K562 (cell line): ENCODE measurements around the gene RASGRP2. TPM values are rescaled to one million over a fixed set of nuclear protein-coding genes. Genes with fewer than 3 reads are reported as not detected.

Experiments used
- ATAC-seq: fragments of 200-7000 bp; cut with Tn5 transposase; 3 replicates; pipeline ENCODE4 v1.9.1; 2020; ENCODE audit warnings: moderate library complexity
- BruUV-seq: library from RNA; stranded (reverse); fragments of 400-500 nt; replicated peaks from 2 replicates; lab custom pipeline; 2021; lab: Mats Ljungman, UMichigan
- CTCF ChIA-PET: fragments of 300-600 bp; formaldehyde crosslinking; extraction: SDS; loops from one replicate; lab custom pipeline; 2021; ENCODE audit warnings: low intra/inter-chr PET ratio; lab: Yijun Ruan, JAX
- POLR2A ChIA-PET: fragments of 300-600, 350-650 bp; sonication (Branson Sonifier 250); formaldehyde crosslinking; extraction: SDS; loops from one replicate; lab custom pipeline; 2021; ENCODE audit warnings: antibody characterized with exemption, inconsistent platforms; lab: Yijun Ruan, JAX
- DNase-seq, 4 experiments: peaks; one replicate each; pipeline versions ENCODE4 v3.0.0 to v3.0.0-alpha.2; 2011 to 2018; ENCODE audit warnings: low spot score in 3 of 4, mixed read lengths in 3 of 4; ENCODE audit errors: extremely low read depth in 1 of 4
- FAIRE-seq: peaks from 2 replicates; lab custom pipeline; 2011; peaks lifted over from hg19 to GRCh38; lab: Jason Lieb, UNC
- H2AFZ ChIP-seq: 2 replicates; pipeline ENCODE4 v1.6.0; 2011; ENCODE audit warnings: low read depth, low read length, control low read depth, inconsistent platforms
- H3K27ac ChIP-seq: fragments of 200-600 bp; 3 replicates; pipeline ENCODE4 v1.8.0; 2011; ENCODE audit warnings: low read depth, mild to moderate bottlenecking, control low read depth, inconsistent platforms, low read length, moderate library complexity, mixed read lengths; ENCODE audit errors: extremely low read depth
- H3K27me3 ChIP-seq, 2 experiments: fragments of 300-600 bp in 1 of 2; 2 replicates in 1 of 2; 3 replicates in 1 of 2; pipeline versions ENCODE4 v1.6.0 to v1.8.0; 2011; ENCODE audit warnings: inconsistent platforms in 2 of 2, low read length in 2 of 2, mild to moderate bottlenecking in 1 of 2, mixed read lengths in 1 of 2, moderate library complexity in 1 of 2; ENCODE audit not compliant: control insufficient read depth in 2 of 2, insufficient read depth in 2 of 2
- H3K36me3 ChIP-seq: fragments of 300-600 bp; 3 replicates; pipeline ENCODE4 v1.8.0; 2011; ENCODE audit warnings: mild to moderate bottlenecking, low read length, inconsistent platforms; ENCODE audit not compliant: control insufficient read depth, insufficient read depth
- H3K4me1 ChIP-seq, 2 experiments: fragments of 200-600 bp in 1 of 2; replicated peaks in 1 of 2; 2 replicates in 1 of 2; 3 replicates in 1 of 2; pipeline versions ENCODE4 v1.5.1 to v1.8.0; 2011; ENCODE audit warnings: inconsistent platforms in 2 of 2, low read length in 2 of 2, mild to moderate bottlenecking in 1 of 2, mixed read lengths in 1 of 2, moderate library complexity in 1 of 2; ENCODE audit not compliant: control insufficient read depth in 2 of 2, insufficient read depth in 2 of 2
- H3K4me2 ChIP-seq: 2 replicates; pipeline ENCODE4 v1.6.1; 2011; ENCODE audit warnings: low read length, control low read depth, inconsistent platforms, mixed read lengths; ENCODE audit not compliant: insufficient read depth
- H3K4me3 ChIP-seq: fragments of 200-600 bp; sonication (generic), shearing (Covaris generic); 2 replicates; pipeline ENCODE4 v1.5.1; 2016; ENCODE audit warnings: control low read depth, inconsistent platforms
- H3K79me2 ChIP-seq: fragments of 200-600 bp; 3 replicates; pipeline ENCODE4 v1.8.0; 2011; ENCODE audit warnings: low read length, inconsistent platforms; ENCODE audit not compliant: control insufficient read depth, insufficient read depth
- H3K9ac ChIP-seq, 2 experiments: 2 replicates each; pipeline versions ENCODE4 v1.6.0 to v1.6.1; 2011; ENCODE audit warnings: low read depth in 2 of 2, low read length in 2 of 2, control low read depth in 1 of 2, inconsistent platforms in 1 of 2, mild to moderate bottlenecking in 1 of 2, mixed read lengths in 1 of 2; ENCODE audit not compliant: insufficient read depth in 1 of 2
- H3K9me1 ChIP-seq: one replicate; pipeline ENCODE4 v1.6.0; 2011; ENCODE audit warnings: inconsistent platforms, mild to moderate bottlenecking, low read length, moderate library complexity; ENCODE audit not compliant: control insufficient read depth, insufficient read depth
- H3K9me3 ChIP-seq: replicated peaks from 2 replicates; pipeline ENCODE4 v1.5.1; 2011; ENCODE audit warnings: low read depth, low read length, inconsistent platforms; ENCODE audit not compliant: control insufficient read depth, insufficient read depth
- H4K20me1 ChIP-seq: replicated peaks from 2 replicates; pipeline ENCODE4 v1.6.1; 2011; ENCODE audit warnings: low read length, inconsistent platforms, mixed read lengths; ENCODE audit not compliant: control insufficient read depth, insufficient read depth
- ARID3B ChIP-seq: fragments of 250-450 bp; sonication (Bioruptor Pico); IDR thresholded peaks from 2 replicates; pipeline ENCODE4 v1.4.0; 2020; ENCODE audit warnings: borderline replicate concordance
- BRF2 ChIP-seq: IDR thresholded peaks from 3 replicates; pipeline ENCODE4 v1.6.1; 2011; ENCODE audit warnings: borderline replicate concordance, mild to moderate bottlenecking; ENCODE audit not compliant: insufficient read length, insufficient read depth
- HDAC6 ChIP-seq: IDR thresholded peaks from 2 replicates; pipeline ENCODE4 v1.6.1; 2012; ENCODE audit warnings: low read depth, mild to moderate bottlenecking, control low read depth, inconsistent platforms, low read length, moderate library complexity
- KLF13 ChIP-seq: fragments of 450-650 bp; IDR thresholded peaks from 2 replicates; pipeline ENCODE4 v1.6.1; 2016; ENCODE audit warnings: missing genetic modification characterization, low read depth, mild to moderate bottlenecking, missing compliant biosample characterization, moderate library complexity, borderline replicate concordance
- NELFE ChIP-seq: IDR thresholded peaks from 2 replicates; pipeline ENCODE4 v1.6.1; 2011; ENCODE audit warnings: mild to moderate bottlenecking; ENCODE audit not compliant: insufficient read depth, insufficient read length
- NFRKB ChIP-seq: fragments of 450-650 bp; IDR thresholded peaks from 2 replicates; pipeline ENCODE4 v1.6.1; 2016; ENCODE audit warnings: low read depth
- TBP ChIP-seq: optimal IDR thresholded peaks from 2 replicates; pipeline ENCODE3; 2011; ENCODE audit warnings: low read depth, low read length, improper control_type of control experiment
- TGIF2 ChIP-seq: sonication (generic); formaldehyde crosslinking; IDR thresholded peaks from 2 replicates; pipeline ENCODE4 v1.8.1; 2022; ENCODE audit warnings: mild to moderate bottlenecking, missing genetic modification reagents, moderate library complexity
- ZNF140 ChIP-seq: fragments of 250-450 bp; sonication (Bioruptor Pico); IDR thresholded peaks from 2 replicates; pipeline ENCODE4 v1.8.0; 2021; ENCODE audit warnings: moderate library complexity, mild to moderate bottlenecking, inconsistent platforms
- ZNF197 ChIP-seq: fragments of 200-800 bp; sonication (Bioruptor generic); IDR thresholded peaks from 2 replicates; pipeline ENCODE4 v1.6.1; 2016; ENCODE audit warnings: low read depth, missing genetic modification characterization, missing compliant biosample characterization
- ZNF347 ChIP-seq: fragments of 450-650 bp; formaldehyde crosslinking; IDR thresholded peaks from 2 replicates; pipeline ENCODE4 v1.4.0; 2020; ENCODE audit warnings: low read depth, mild to moderate bottlenecking, moderate library complexity
- ZNF41 ChIP-seq: fragments of 250-450 bp; sonication (Bioruptor Pico); conservative IDR thresholded peaks from 2 replicates; pipeline ENCODE4 v1.4.0; 2020; ENCODE audit warnings: mild to moderate bottlenecking
- ZNF740 ChIP-seq, 3 experiments: fragments of 200-800 bp in 1 of 3; sonication (Bioruptor generic) in 1 of 3; sonication (generic) in 1 of 3; formaldehyde crosslinking in 1 of 3; IDR thresholded peaks; 2 replicates each; pipeline versions ENCODE4 v1.6.1 to v1.8.0; 2016 to 2022; ENCODE audit warnings: mild to moderate bottlenecking in 2 of 3, missing compliant biosample characterization in 2 of 3, missing genetic modification characterization in 2 of 3, missing genetic modification reagents in 1 of 3
- ZNF76 ChIP-seq: fragments of 250-450 bp; sonication (Bioruptor Pico); IDR thresholded peaks from 2 replicates; pipeline ENCODE4 v1.4.0; 2020; ENCODE audit warnings: mild to moderate bottlenecking, moderate library complexity, borderline replicate concordance
- WGBS: fragments of 100-300 bp; shearing (Covaris generic); methylation state at CpG from one replicate; pipeline ENCODE4 v1.1.6; 2016; ENCODE audit warnings: low coverage, mixed read lengths; ENCODE audit not compliant: insufficient coverage; ENCODE audit errors: missing lambda C conversion rate; 5-methylcytosine and 5-hydroxymethylcytosine counted together
- in situ Hi-C: fragments of 300-500 bp; cut with MboI; formaldehyde crosslinking; loops from 4 replicates; pipeline ENCODE4 v1.15.0; 2018; ENCODE audit warnings: inconsistent platforms, mixed read lengths
- intact Hi-C: fragments of 100-400 bp; cut with micrococcal nuclease; formaldehyde crosslinking; loops from 2 replicates; pipeline ENCODE4 v1.14.2; 2022
- polyA plus RNA-seq, 8 experiments: library from polyadenylated mRNA; depleted of rRNA in 4 of 8; stranded (reverse) in 5 of 8; unstranded in 3 of 8; fragments of >200 nt; fragmentation: Nextera tagmentation in 2 of 8; fragmentation: Illumina TruSeq in 1 of 8; extraction: Ambion mirVana in 2 of 8; extraction: Trizol in 1 of 8; gene quantifications; 2 replicates each; pipeline versions ENCODE4 v1.2.1 to v1.2.3, GENCODE V29; 2011 to 2014; ENCODE audit warnings: inconsistent platforms in 1 of 8, missing spikeins in 1 of 8
- total RNA-seq, 7 experiments: library from RNA; depleted of rRNA in 6 of 7; stranded (reverse); fragments of >200 nt in 6 of 7; fragmentation: Illumina TruSeq in 2 of 7; extraction: Trizol in 2 of 7; gene quantifications; 2 replicates each; pipeline versions ENCODE4 v1.2.1 to v1.2.3, GENCODE V29; 2011 to 2021; ENCODE audit warnings: low replicate concordance in 1 of 7
- TF ChIP-seq, protein P1 (sequence below): fragments of 450-650 bp; formaldehyde crosslinking; IDR thresholded peaks from 2 replicates; pipeline ENCODE4 v1.4.0; 2020; ENCODE audit warnings: mild to moderate bottlenecking, mixed read lengths

RASGRP2 gene
- total and polyA plus RNA-seq, 9 of the 15 experiments (the other 6 are each of a cell fraction or from before 2014, with no cell fraction given): 0.87 to 22.7 (median 5.5) TPM

- Histone ChIP-seq H2AFZ (peak overlapping the region; percentile 93), H3K4me3 (no peak overlapping the region), H3K27ac (peak overlapping the region; percentile 59; the same call in 2 of the 3 replicates), H3K36me3 (no peaks in the 10 kb centered on the region), H3K9me1 (no peaks in the 10 kb centered on the region), H3K79me2 (no peaks in the 10 kb centered on the region), H3K4me1 (peaks cover 11 to 56% of the 10 kb centered on the region in 2 experiments), H3K27me3 (no peaks in the 10 kb centered on the region), H3K9ac (peak overlapping the region; percentile 48 to 82; a peak in 3 of 4 replicates), H4K20me1 (no peaks in the 10 kb centered on the region), H3K9me3 (no peaks in the 10 kb centered on the region), H3K4me2 (peak overlapping the region; percentile 52; the same call in 1 of the 2 replicates)
- CTCF ChIA-PET: interaction anchor here (0.7 kb wide), 1 partner anchor 151 kb away, joined by 3 read pairs; no protein-coding TSS in a partner anchor
- in situ Hi-C loops: no loop called here
- 21% methylated on average over 22 of the region's 26 CpGs for WGBS
- peak; percentile 87 for FAIRE-seq
- no TSS peak for BruUV-seq
- POLR2A ChIA-PET: interaction anchor here (0.6 to 2.1 kb wide), 6 partner anchors 8 to 366 kb away, joined by 3 to 6 read pairs (median 4); no protein-coding TSS in a partner anchor
- ATAC-seq: peak; percentile 81
- peak; percentile 79 to 82 (median 80) for DNase-seq
- intact Hi-C loops: no loop called here
- TF ChIP-seq HDAC6 (no peak), ZNF140 (no peak), ZNF740 (CRISPR knock-in tag; IDR thresholded peaks at IDR 0.05) (0 out of 2 replicates have a peak, but pooled peaks have one; percentile 48), ZNF740 (tag; IDR thresholded peaks at IDR 0.05) (no peak), NELFE (no peak), ZNF347 (CRISPR knock-in tag) (no peak), ARID3B (CRISPR knock-in tag) (no peak), ZNF76 (CRISPR knock-in tag) (no peak), BRF2 (no peak), ZNF197 (CRISPR knock-in tag) (no peak), TGIF2 (no peak), NFRKB (no peak), KLF13 (no peak), TBP (no peak), ZNF41 (CRISPR knock-in tag) (no peak)
- TF ChIP-seq, protein P1, sequence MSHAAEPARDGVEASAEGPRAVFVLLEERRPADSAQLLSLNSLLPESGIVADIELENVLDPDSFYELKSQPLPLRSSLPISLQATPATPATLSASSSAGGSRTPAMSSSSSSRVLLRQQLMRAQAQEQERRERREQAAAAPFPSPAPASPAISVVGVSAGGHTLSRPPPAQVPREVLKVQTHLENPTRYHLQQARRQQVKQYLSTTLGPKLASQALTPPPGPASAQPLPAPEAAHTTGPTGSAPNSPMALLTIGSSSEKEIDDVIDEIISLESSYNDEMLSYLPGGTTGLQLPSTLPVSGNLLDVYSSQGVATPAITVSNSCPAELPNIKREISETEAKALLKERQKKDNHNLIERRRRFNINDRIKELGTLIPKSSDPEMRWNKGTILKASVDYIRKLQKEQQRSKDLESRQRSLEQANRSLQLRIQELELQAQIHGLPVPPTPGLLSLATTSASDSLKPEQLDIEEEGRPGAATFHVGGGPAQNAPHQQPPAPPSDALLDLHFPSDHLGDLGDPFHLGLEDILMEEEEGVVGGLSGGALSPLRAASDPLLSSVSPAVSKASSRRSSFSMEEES (CRISPR knock-in tag): no peak
Measured at GRCh38 chr11:64754124-64754918, 10.4 kb upstream of the RASGRP2 start.
